ENCODE measurements around the gene CCDC167.
"Not testable (repeated sequence)": the region's sequence is repeated elsewhere in the genome, so short reads cannot be mapped to it uniquely, and the experiment has no call there.

Gene CCDC167

DNA sequence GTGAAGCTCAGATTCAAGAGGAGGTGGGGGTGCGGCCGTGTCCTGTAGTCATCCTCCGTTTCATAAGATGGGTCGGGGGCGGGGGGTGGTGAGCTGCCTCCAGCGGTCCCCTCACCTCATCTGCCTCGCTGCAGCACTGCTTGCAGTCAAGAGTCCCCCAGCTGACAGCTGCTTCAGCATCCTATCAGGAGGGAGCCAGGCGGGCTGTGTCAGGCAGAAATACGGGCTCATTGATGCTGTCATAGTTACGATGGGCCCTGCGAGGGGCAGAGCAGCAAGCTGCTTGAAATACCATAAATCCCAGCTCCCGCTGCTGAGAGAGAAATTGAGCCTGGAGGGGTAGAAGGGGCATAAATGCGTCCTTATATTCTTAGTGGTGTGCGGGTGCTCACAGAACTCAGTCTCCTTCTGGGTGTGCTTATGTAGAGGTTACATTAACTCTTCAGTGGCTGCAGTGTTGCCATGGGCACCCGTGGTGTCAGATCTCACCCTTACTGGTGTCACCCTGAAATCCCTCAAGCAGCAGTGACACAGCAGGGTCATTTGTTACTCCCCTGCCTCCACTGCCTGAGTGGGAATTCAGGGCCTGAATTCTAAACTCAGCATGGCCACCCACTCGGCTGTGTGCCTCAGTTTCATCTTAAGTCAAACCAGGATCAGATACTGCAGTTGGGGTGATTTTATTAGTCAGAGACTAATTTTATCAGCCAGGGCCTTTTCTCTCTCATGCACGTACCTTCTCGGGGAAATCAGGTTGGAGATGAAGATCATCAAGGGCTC is 21.8 kb downstream of the CCDC167 start:
- in situ Hi-C loops (cut with MboI; ENCODE audit: low sequenced_read_pairs), result no loop called here

DNA sequence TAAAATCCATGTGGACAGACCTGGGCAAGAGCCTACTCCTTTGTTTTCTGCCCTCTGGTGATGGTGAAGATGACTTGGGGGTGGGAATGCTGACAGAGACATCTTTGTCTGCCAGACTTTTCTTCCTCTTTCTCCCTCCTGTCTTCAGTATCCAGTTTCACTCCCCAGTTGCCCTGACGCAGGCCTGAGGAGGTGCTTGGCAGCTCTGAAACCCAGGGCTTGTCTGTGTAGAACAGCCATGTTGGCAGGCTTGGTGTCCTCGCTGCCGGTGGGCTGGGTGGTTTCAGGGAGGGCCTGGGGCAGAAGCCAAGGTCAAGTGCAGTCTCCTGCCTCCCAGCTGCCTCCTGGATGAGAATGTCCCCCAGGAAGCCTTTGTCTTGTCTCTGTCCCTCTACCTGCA is 22.5 kb downstream of the CCDC167 start:
- in situ Hi-C loops (cut with MboI; ENCODE audit: low sequenced_read_pairs), result no loop called here

DNA sequence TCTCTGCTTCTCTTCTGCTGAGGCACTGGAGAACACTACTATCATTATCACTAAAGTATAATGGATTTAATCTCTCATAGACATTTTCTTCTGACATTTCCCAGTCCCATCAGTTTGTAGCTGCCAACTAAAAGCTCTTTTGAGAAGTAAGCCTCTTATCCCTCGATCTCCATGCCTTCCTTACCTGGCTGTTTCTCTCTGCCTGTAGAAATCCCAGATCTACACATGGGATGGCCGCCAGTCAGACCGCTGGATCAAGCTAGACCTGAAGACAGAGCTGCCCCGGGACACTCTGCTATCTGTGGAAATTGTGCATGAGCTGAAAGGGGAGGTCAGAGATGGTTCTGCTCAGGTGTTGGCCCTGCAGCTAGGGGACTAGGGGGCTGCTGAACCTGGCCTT is 25.4 kb downstream of the CCDC167 start:
- in situ Hi-C loops (cut with MboI; ENCODE audit: low sequenced_read_pairs), result no loop called here

GRCh38 chr6:37473364-37474095 is 26.2 kb downstream of the CCDC167 start:
- in situ Hi-C loops (cut with MboI; ENCODE audit: low sequenced_read_pairs), result no loop called here

- in situ Hi-C loops (cut with MboI; ENCODE audit: low sequenced_read_pairs), result no loop called here
Observed at GRCh38 chr6:37467718-37468117, 32.0 kb downstream of the CCDC167 start.

GRCh38 chr6:37463110-37463509 is 36.6 kb downstream of the CCDC167 start:
- in situ Hi-C loops (cut with MboI; ENCODE audit: low sequenced_read_pairs), result no loop called here

GRCh38 chr6:37460805-37461204 is 38.9 kb downstream of the CCDC167 start:
- in situ Hi-C loops (cut with MboI; ENCODE audit: low sequenced_read_pairs), result no loop called here

- in situ Hi-C loops (cut with MboI; ENCODE audit: low sequenced_read_pairs), result no loop called here
Observed at GRCh38 chr6:37459981-37460800, 39.5 kb downstream of the CCDC167 start.

GRCh38 chr6:37456816-37457560 is 42.7 kb downstream of the CCDC167 start:
- in situ Hi-C loops (cut with MboI; ENCODE audit: low sequenced_read_pairs), result no loop called here

GRCh38 chr6:37456126-37456525 is 43.6 kb downstream of the CCDC167 start:
- in situ Hi-C loops (cut with MboI; ENCODE audit: low sequenced_read_pairs), result no loop called here

DNA sequence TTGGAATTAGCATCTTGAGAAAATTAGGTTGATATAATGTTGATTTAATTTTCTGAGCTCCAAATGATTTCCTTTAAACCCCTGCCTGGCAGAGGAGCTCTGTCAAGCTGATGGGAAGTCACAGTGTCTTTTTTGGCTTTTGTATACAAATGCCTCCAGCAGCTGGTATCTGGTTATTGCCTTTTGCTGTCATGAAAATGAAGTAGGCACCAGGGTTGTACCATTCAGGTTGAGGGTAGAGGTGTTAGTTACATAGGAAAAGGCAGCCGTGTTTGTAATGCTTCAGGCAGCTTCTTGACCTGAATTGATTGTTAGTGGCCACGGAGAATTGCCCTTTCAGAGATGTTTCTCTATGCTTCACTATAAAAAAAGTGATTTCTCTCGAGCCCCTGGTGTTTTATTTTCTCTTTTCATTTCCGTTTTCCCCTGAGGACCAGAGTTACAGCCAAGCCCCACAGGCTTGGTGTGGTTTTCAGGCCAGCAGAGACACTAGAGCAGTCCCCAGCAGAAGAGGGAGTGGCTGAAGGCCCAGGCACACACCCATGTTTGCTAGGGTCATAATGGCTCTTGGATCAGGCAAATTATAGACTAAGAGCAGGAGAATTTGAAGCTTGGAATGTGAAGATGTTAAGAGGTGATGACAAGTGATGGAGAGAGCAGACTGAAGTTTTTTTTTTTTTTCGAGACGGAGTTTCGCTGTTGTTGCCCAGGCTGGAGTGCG is 45.1 kb downstream of the CCDC167 start:
- in situ Hi-C loops (cut with MboI; ENCODE audit: low sequenced_read_pairs), result no loop called here

- in situ Hi-C loops (cut with MboI; ENCODE audit: low sequenced_read_pairs), result no loop called here
Observed at GRCh38 chr6:37452522-37452921, 47.2 kb downstream of the CCDC167 start.

DNA sequence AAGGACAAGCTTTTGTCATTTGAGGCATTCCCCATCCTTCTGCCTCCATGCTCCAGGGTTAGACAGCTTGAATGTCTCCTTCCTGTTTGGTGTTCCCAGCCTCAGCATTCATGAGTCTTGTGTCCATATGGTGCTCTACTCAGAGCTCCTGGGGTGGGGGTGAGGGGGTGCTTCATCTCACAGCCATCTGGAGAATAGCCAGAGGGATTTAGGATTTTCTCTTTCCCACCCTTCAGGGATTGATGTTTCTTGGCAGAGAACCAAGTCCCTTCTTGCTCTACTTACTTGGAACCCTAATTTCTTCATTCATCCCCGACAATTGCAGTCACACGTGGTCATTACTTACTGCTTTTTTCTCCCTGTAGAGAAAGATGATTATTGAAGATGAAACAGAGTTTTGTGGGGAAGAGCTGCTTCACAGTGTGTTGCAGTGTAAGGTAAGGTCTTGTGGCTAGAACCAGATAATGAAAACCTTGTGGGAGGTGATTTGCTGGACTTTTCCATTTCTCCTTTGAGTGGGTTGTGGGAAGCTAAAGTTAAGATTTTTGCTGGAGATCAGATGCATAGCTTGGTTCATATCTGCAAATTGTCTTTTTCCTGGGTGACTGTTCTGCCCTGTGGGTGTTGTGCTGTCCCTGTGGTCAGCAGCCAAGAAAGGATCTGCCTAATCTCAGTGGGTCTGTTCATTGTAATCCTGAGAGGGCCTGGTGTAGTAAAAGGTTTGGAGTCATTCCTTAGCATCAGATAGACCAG is 48.1 kb downstream of the CCDC167 start:
- in situ Hi-C loops (cut with MboI; ENCODE audit: low sequenced_read_pairs), result no loop called here

DNA sequence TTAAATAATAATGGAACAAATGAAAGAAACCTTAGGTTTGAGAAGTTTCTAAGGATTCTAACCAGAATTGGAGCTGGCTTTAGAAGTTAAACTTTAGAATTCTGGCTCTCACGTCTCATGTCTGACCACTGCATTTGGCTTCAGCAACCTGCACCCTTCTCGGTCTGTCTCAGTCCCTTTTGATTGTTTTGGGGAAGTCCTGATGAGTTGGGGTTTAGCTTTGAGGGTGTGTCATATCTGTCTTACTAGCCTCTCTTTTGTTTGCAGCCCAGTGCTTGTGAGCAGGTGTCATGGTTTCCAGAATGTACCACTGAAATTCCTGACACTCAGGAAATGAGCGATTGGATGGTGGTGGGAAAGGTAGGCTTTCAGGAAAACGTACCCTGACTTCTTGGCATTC is 49.7 kb downstream of the CCDC167 start:
- in situ Hi-C loops (cut with MboI; ENCODE audit: low sequenced_read_pairs), result no loop called here

GRCh38 chr6:37443216-37443542 is 56.5 kb downstream of the CCDC167 start:
- in situ Hi-C loops (cut with MboI; ENCODE audit: low sequenced_read_pairs), result not testable (repeated sequence)

- in situ Hi-C loops (cut with MboI; ENCODE audit: low sequenced_read_pairs), result no loop called here
Observed at GRCh38 chr6:37442416-37443215, 57.1 kb downstream of the CCDC167 start.

- in situ Hi-C loops (cut with MboI; ENCODE audit: low sequenced_read_pairs), result no loop called here
Observed at GRCh38 chr6:37441651-37442050, 58.0 kb downstream of the CCDC167 start.

- in situ Hi-C loops (cut with MboI; ENCODE audit: low sequenced_read_pairs), result no loop called here
Observed at GRCh38 chr6:37438930-37439329, 60.8 kb downstream of the CCDC167 start.

- in situ Hi-C loops (cut with MboI; ENCODE audit: low sequenced_read_pairs), result no loop called here
Observed at GRCh38 chr6:37435816-37436215, 63.9 kb downstream of the CCDC167 start.

Measured in HL-60/S4 (cell line).